HG02870 (cell line): ENCODE results near the gene BLNK.
"Not testable (repeated sequence)": the region's sequence is repeated elsewhere in the genome, so short reads cannot be mapped to it uniquely, and the experiment has no call there.

ENCODE experiments used
- ATAC-seq: cut with Tn5 transposase; IDR thresholded peaks from one replicate; pipeline ENCODE4 v1.9.1; 2021; ENCODE audit warnings: mild to moderate bottlenecking, moderate library complexity; ENCODE audit not compliant: unreplicated experiment

Gene BLNK

DNA sequence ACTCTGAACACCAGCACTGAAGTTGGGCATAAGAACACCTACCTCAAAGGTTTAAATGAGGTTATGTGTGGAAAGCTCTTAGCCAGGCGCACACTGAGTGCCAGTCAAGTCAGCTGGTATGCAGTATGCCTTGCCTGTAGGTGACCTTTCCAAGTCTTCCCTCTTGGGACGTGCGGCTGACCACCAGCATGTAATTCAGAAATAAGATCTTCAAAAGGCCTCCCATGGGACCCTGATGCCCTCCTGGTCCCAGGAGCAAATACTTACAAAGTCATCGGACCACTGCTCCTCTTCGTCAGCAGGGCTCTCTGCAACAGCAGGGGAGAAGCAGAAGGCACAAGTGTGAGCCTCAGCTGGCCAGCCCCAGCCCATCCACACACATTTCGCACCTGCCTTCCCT is 40.8 kb downstream of the BLNK start:
- ATAC-seq: no peak

DNA sequence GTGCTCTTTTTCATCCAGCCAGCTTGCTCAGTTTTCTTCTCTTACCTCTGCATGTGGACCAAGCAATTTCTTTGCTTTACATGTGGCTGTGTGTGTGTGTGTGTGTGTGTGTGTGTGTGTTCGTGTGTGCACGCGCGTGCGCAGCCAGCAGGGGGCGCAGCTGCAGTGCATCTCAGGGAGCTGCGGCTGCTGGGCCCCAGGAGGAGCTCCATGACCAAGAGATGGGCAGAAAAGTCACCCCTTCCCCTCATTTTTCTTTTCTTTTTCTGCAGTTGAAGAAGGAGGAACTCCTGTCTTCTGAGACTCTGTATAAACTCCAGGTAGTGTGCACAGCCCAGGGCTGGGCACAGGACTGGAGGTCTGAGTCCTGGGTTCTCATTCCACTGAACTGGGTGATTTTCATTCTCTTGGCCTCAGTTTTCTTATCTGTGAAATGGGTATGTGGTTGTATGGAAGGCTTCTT is 41.8 kb downstream of the BLNK start:
- no peak for ATAC-seq

DNA sequence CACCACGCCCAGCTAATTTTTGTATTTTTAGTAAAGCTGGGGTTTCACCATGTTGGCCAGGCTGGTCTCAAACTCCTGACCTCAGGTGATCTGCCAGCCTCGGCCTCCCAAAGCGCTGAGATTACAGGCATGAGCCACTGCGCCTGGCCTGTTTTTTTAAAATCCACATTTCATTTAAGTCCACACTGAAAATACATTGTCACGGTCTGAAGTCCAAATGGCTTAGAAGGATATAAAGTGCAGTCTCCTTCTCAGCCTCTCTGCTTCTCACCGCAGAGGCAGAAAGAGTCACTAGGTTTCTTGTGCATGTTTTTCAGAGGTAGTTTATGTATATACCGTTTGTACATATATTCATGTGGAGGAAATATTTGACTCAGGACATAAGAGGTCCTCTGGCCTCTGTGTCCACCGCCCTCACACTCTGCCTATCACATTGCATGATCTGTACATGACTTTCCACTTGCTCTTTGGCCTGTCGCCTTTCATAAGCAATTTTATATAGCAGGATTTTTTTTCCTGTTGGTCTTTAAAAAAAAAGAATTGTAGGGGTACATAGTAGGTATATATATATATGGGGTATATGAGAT is 42.9 kb downstream of the BLNK start:
- ATAC-seq: no peak

DNA sequence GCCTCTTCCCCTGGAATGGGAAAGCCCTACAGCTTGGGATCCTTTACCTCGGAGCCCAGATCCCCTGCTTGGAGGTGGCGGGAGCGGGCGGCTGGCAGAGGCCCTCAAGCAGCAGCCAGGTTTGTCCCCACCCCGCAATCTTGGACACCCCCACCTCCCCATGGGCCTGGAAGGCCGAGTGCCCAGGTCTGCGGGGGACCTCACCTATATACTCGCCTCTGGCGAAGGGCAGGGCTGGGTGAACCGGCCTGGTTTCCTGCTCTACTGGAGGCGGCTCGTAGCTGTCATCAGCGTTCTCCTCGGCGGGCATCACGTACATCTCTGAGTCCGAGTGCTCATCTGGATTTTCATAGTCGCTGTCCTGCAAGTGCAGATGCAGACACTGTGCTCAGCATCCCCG is 44.2 kb downstream of the BLNK start:
- ATAC-seq: no peak

DNA sequence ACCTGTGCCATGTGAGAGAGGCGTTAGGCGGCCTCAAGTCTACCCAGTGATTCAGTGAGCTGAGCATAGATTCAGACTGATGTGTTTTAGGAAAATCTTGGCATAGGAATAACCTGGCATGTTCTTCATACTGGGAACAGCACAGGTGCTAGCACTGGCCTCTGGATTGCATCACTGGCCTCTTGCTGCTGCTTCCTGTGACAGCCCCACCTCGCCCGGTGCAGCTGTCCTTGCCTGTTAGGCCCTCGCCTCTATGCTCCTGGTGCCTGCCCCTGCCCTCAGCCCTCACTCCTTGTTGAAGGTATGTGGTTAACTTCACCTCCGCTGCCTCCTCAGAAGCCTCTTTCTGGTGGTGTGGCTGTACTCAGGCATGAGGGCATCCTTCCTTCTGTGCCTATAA is 46.2 kb downstream of the BLNK start:
- ATAC-seq: no peak

GRCh38 chr10:96222908-96223307 is 48.5 kb downstream of the BLNK start:
- ATAC-seq: no peak

GRCh38 chr10:96222441-96222840 is 48.9 kb downstream of the BLNK start:
- ATAC-seq: no peak

GRCh38 chr10:96218826-96219225 is 52.5 kb downstream of the BLNK start:
- no peak for ATAC-seq

DNA sequence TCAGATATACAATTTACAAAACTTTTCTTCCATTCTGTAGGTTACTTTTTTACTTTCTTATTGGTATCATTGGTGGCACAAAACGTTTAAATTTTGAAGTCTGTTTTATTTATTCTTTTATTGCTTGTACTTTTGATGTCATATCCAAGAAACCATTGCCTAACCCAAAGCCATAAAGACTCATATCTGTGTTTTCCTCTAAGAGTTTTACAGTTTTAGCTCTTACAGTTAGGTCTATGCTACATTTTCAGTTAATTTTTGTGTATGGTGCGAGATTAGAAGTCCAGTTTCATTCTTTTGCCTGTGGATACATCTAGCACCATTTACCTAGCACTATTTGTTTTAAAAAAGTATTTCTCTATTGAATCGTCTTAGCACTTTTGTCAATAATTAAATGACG is 53.7 kb downstream of the BLNK start:
- no peak for ATAC-seq

- no peak for ATAC-seq
These were observed 54.6 kb downstream of the BLNK start for GRCh38 chr10:96216775-96217174.

DNA sequence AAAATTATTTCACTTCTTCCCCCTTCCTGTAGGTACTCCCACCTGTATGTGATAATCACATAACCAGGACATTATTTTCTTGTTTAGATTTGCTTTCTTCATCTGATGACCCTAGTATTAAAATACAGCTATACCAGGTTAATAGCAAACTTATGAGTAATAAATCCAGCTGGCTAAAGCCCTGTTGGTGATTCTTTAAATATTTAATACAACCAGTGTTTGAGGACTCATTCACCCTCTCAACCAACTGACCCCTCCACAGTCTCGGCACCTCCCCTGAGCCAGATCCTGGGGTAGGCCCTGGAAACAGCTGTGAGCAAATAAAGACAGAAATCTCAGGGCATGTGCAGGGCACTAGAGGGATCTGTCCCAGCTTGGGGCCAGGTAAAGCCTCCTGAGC is 58.5 kb downstream of the BLNK start:
- ATAC-seq: no peak

- ATAC-seq: no peak
These were observed 59.6 kb downstream of the BLNK start for GRCh38 chr10:96211764-96212163.

DNA sequence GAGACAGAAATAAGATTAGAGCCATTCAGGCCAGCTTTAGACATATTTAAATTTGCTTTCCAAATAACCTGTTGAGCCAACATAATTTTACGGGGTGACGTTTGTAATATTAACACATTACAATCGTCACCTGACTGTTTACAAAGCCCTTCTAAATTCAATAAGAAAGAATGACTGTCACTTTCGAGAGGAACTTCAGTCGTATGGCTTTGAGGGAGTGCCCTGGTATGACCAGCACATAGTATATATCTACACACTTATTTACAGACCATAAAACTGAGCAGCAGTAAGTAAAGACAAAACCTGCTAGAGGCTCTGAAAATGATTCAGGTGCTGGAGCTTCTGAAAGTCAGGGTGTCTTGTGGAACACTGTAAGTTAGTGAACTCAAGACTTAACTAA is 62.4 kb downstream of the BLNK start:
- ATAC-seq: no peak

GRCh38 chr10:96208271-96208670 is 63.1 kb downstream of the BLNK start:
- ATAC-seq: peak; percentile 75

- ATAC-seq: no peak
These were observed 65.8 kb downstream of the BLNK start for GRCh38 chr10:96205580-96205979.

DNA sequence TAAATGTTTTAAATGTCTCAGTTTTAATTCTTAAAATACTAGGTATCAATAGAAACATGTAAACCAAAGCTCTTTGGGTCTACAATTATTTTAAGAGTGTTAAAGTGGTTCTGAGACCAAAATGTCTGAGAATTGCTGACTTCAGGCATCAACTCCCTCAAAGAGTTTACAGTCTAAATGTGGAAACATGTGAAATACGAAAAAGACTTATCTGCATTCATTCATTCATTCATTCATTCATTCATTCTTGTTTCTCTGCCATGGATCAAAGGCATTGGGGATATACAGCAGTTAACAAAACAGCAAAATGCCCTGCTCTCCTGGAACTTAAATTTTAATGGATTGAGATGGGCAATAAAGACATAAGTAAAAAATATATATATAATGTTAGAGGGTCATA is 69.8 kb downstream of the BLNK start:
- ATAC-seq: no peak

GRCh38 chr10:96189505-96189904 is 81.9 kb downstream of the BLNK start:
- ATAC-seq: not testable (repeated sequence)

- no peak for ATAC-seq
These were observed 82.5 kb downstream of the BLNK start for GRCh38 chr10:96188916-96189315.

- no peak for ATAC-seq
These were observed 82.9 kb downstream of the BLNK start for GRCh38 chr10:96188421-96188820.

- ATAC-seq: no peak
These were observed 94.4 kb downstream of the BLNK start for GRCh38 chr10:96176985-96177384.

DNA sequence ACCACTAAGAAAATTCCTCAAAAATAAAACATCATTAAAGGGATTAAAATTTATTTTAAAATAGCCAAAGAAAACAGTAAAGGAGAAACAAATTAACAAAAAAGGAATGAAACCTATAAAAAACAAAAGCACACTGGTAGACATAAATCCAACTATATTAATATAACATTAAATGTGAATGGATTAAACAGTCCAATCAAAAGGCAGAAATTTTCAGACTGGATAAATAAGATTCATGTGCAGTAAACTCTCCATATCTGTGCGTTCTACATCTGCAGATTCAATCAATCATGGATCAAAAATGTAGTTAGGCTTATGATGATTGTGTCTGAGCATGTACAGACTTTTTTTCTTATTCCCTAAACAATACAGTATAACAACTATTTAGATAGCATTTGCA is 98.7 kb downstream of the BLNK start:
- ATAC-seq: no peak

DNA sequence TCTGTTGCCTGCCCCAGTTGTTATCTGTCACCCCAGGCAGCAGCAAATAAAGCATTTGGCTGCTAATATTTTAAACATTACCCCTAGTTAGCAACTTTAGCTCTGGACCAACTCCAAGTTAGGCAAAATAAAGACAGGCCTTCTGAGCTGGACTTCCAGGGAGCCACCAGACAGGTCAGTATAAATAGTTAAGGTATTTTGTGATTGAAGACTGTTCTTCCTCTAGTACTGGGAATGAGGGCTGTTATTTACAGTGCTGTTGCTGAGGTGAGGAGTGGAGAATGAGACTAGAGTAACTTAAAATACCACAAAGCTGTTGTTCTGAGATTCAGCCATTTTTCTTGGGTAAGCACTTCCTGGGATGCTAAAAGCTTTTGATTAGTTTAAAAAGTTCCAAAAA is 101.1 kb downstream of the BLNK start:
- no peak for ATAC-seq

DNA sequence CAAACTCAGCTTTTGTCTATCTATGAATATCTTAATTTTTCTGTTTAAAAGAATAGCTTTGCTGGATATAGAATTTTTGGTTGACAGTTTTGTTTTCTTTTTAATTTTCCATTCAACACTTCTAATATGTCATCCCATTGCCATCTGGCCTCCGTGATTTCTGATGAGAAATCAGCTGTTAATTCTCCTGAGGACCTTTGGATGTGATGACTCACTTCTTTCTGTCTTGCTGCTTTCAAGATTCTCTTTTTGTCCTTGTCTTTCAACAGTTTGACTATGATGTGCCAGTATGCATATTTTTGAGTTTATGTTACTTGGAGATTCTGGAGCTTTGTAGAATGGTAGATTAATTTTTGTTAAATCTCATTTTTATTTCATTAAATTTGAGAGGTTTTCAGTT is 102.8 kb downstream of the BLNK start:
- no peak for ATAC-seq
